Activated CD4-positive, alpha-beta T cell treated with anti-CD3 and anti-CD28 coated beads for 4 hours (primary cell): ENCODE results near the gene SRPK2.

ENCODE experiments used
- DNase-seq, 2 donors: peaks; one replicate each; pipeline ENCODE4 v3.0.0-alpha.2; 2020

Gene SRPK2

GRCh38 chr7:105068886-105069285 is 319.8 kb downstream of the SRPK2 start:
- DNase-seq = no peak

DNA sequence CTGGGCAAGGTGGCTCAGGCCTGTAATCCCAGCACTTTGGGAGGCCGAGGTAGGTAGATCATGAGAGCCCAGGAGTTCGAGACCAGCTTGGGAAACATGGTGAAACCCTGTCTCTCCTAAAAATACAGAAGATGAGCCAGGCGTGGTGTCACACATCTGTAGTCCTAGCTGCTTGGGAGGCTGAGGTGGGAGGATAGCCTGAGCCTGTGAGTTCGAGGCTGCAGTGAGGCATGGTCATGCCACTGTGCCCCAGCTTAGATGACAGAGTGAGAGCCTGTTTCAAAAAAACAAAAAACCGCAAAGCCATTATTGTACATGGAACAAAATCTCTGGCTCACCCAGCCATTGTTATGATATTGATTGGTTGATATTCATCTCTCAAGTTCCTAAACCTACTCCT is 321.0 kb downstream of the SRPK2 start:
- DNase-seq = no peak
